ENCODE measurements around the gene TRPV3. TPM values are rescaled to one million over a fixed set of nuclear protein-coding genes. Genes with fewer than 3 reads are reported as not detected.

TRPV3 gene
- total and polyA plus RNA-seq, 2 of the 13 experiments (the other 11 are each of a cell fraction or from before 2014, with no cell fraction given) = 0.90 to 1.0 TPM

- no peak for TF ChIP-seq ZBTB40 (IDR thresholded peaks at IDR 0.05)
- no peak for TF ChIP-seq ZBTB40 (CRISPR knock-in tag; IDR thresholded peaks at IDR 0.05)
- TF ChIP-seq ZBED4 (CRISPR knock-in tag; IDR thresholded peaks at IDR 0.05; ENCODE audit: borderline replicate concordance) = no peak
- no peak for TF ChIP-seq ARID3A (IDR thresholded peaks at IDR 0.05; ENCODE audit: low read depth, low read length)
- TF ChIP-seq CSRNP1 (CRISPR knock-in tag; IDR thresholded peaks at IDR 0.05) = no peak
- no peak for TF ChIP-seq CREBL2 (CRISPR knock-in tag; IDR thresholded peaks at IDR 0.05; ENCODE audit: borderline replicate concordance)
- TF ChIP-seq NFYC (CRISPR knock-in tag; IDR thresholded peaks at IDR 0.05) = no peak
- no peak for TF ChIP-seq CHD4 (IDR thresholded peaks at IDR 0.05; ENCODE audit: borderline replicate concordance, low read length)
- no peak for TF ChIP-seq KDM3A (CRISPR knock-in tag; IDR thresholded peaks at IDR 0.05; ENCODE audit: low read depth)
Observed at GRCh38 chr17:3594051-3594800, 36.6 kb upstream of the TRPV3 start (continued).
